Measurements from ENCODE around the gene TNFRSF12A.

Gene TNFRSF12A

GRCh38 chr16:3022208-3022683, 2.1 kb downstream of the TNFRSF12A start (continued):
- TF ChIP-seq ZNF148 (tag by site-specific recombination; IDR thresholded peaks at IDR 0.05; ENCODE audit: borderline replicate concordance): no peak
- peak; percentile 86 for TF ChIP-seq PRDM10 (tag by site-specific recombination; IDR thresholded peaks at IDR 0.05)
- TF ChIP-seq ZBTB21 (tag by site-specific recombination; IDR thresholded peaks at IDR 0.05): 0 out of 2 replicates have a peak, but pooled peaks have one; percentile 22
- no peak for TF ChIP-seq ZFP3 (tag by site-specific recombination; IDR thresholded peaks at IDR 0.05; ENCODE audit: low read depth)
- peak; percentile 12; the same call in 1 of the 2 replicates for TF ChIP-seq PATZ1 (tag by site-specific recombination; IDR thresholded peaks at IDR 0.05)
- TF ChIP-seq ZNF449 (tag by site-specific recombination; IDR thresholded peaks at IDR 0.05): peak; percentile 76; the same call in 1 of the 2 replicates
- TF ChIP-seq PRDM6 (tag by site-specific recombination; IDR thresholded peaks at IDR 0.05): no peak
- no peak for TF ChIP-seq SP2 (tag by site-specific recombination; IDR thresholded peaks at IDR 0.05)
- no peak for TF ChIP-seq SCRT2 (tag by site-specific recombination; IDR thresholded peaks at IDR 0.05)
- TF ChIP-seq ZNF704 (tag by site-specific recombination; IDR thresholded peaks at IDR 0.05): no peak
- no peak for TF ChIP-seq ZNF423 (tag by site-specific recombination; IDR thresholded peaks at IDR 0.05)
- TF ChIP-seq ZNF776 (tag by site-specific recombination; IDR thresholded peaks at IDR 0.05; ENCODE audit: borderline replicate concordance): no peak
- no peak for TF ChIP-seq ZSCAN18 (tag by site-specific recombination; IDR thresholded peaks at IDR 0.05)
- TF ChIP-seq ZNF521 (tag by site-specific recombination; IDR thresholded peaks at IDR 0.05): no peak
- TF ChIP-seq BCL11B (tag by site-specific recombination; IDR thresholded peaks at IDR 0.05; ENCODE audit: low read depth): 0 out of 2 replicates have a peak, but pooled peaks have one; percentile 20
- TF ChIP-seq ZNF561 (tag by site-specific recombination; IDR thresholded peaks at IDR 0.05; ENCODE audit: borderline replicate concordance): no peak
- TF ChIP-seq ZBTB17 (tag by site-specific recombination; IDR thresholded peaks at IDR 0.05): no peak
- no peak for TF ChIP-seq ZNF10 (tag by site-specific recombination; IDR thresholded peaks at IDR 0.05)
- peak; percentile 68 for TF ChIP-seq ZNF366 (tag by site-specific recombination; conservative IDR thresholded peaks at IDR 0.05)
- no peak for TF ChIP-seq ZNF280C (tag by site-specific recombination; IDR thresholded peaks at IDR 0.05)
- TF ChIP-seq ZNF558 (tag by site-specific recombination; IDR thresholded peaks at IDR 0.05): no peak
